Caco-2 (cell line): ENCODE measurements around the gene CLNK. TPM values are rescaled to one million over a fixed set of nuclear protein-coding genes. Genes with fewer than 3 reads are reported as not detected.

Source experiments
- BruUV-seq: library from RNA; stranded (reverse); fragments of 400-500 nt; replicated peaks from 2 replicates; lab custom pipeline; 2021; lab: Mats Ljungman, UMichigan
- CTCF ChIA-PET: fragments of 300-600 bp; sonication (Branson Sonifier 250); formaldehyde crosslinking; loops from one replicate; lab custom pipeline; 2022; ENCODE audit warnings: antibody characterized with exemption; lab: Charles Lee
- POLR2A ChIA-PET: fragments of 300-600 bp; sonication (Branson Sonifier 250); formaldehyde crosslinking; loops from one replicate; lab custom pipeline; 2022; ENCODE audit warnings: antibody characterized with exemption; lab: Charles Lee
- DNase-seq, 2 experiments: peaks; one replicate each; pipeline versions ENCODE4 v3.0.0 to v3.0.0-alpha.2; 2020 to 2022
- H3K27me3 ChIP-seq: replicated peaks from 2 replicates; pipeline ENCODE4 v1.6.0; 2011; ENCODE audit warnings: low read length; ENCODE audit not compliant: control insufficient read depth, insufficient read depth
- H3K36me3 ChIP-seq: 2 replicates; pipeline ENCODE4 v1.5.1; 2011; ENCODE audit warnings: low read length; ENCODE audit not compliant: control insufficient read depth, insufficient read depth
- H3K4me1 ChIP-seq: fragments of 250-450 bp; sonication (Bioruptor Pico); 2 replicates; pipeline ENCODE4 v1.5.1; 2020; ENCODE audit warnings: mild to moderate bottlenecking
- H3K4me3 ChIP-seq: 2 replicates; pipeline ENCODE4 v1.5.1; 2011; ENCODE audit warnings: low read depth, mild to moderate bottlenecking, control low read depth, low read length
- H3K9me3 ChIP-seq: fragments of 250-450 bp; sonication (Bioruptor Pico); 2 replicates; pipeline ENCODE4 v1.5.1; 2020; ENCODE audit warnings: mild to moderate bottlenecking, moderate library complexity
- H3K27ac Mint-ChIP-seq: one replicate; pipeline ENCODE4 v1.8.0; 2022; ENCODE audit warnings: mixed read lengths; ENCODE audit not compliant: unreplicated experiment
- H3K27me3 Mint-ChIP-seq: one replicate; pipeline ENCODE4 v1.8.0; 2022; ENCODE audit warnings: mixed read lengths; ENCODE audit not compliant: insufficient read depth, unreplicated experiment
- H3K36me3 Mint-ChIP-seq: one replicate; pipeline ENCODE4 v1.8.0; 2022; ENCODE audit warnings: mild to moderate bottlenecking, mixed read lengths; ENCODE audit not compliant: insufficient read depth, unreplicated experiment
- H3K4me1 Mint-ChIP-seq: one replicate; pipeline ENCODE4 v1.8.0; 2022; ENCODE audit warnings: low read depth, mixed read lengths; ENCODE audit not compliant: unreplicated experiment
- H3K4me3 Mint-ChIP-seq: one replicate; pipeline ENCODE4 v1.8.0; 2022; ENCODE audit warnings: mild to moderate bottlenecking, moderate library complexity, mixed read lengths; ENCODE audit not compliant: unreplicated experiment
- H3K9me3 Mint-ChIP-seq: one replicate; pipeline ENCODE4 v1.8.0; 2022; ENCODE audit warnings: mixed read lengths; ENCODE audit not compliant: unreplicated experiment
- CTCF ChIP-seq, 2 experiments: fragments of 200-600 bp in 1 of 2; IDR thresholded peaks; 1 replicate in 1 of 2; 2 replicates in 1 of 2; pipeline versions ENCODE4 v1.5.1 to v1.8.0; 2011 to 2022; ENCODE audit warnings: antibody characterized with exemption in 1 of 2, control low read depth in 1 of 2, inconsistent platforms in 1 of 2, low read depth in 1 of 2, low read length in 1 of 2, mild to moderate bottlenecking in 1 of 2, moderate library complexity in 1 of 2; ENCODE audit not compliant: insufficient read depth in 1 of 2, severe bottlenecking in 1 of 2, unreplicated experiment in 1 of 2
- intact Hi-C: fragments of 100-400 bp; cut with micrococcal nuclease; formaldehyde crosslinking; loops from one replicate; pipeline ENCODE4 v1.10.0; 2022; ENCODE audit not compliant: unreplicated experiment
- total RNA-seq: library from RNA; stranded (reverse); gene quantifications from 2 replicates; pipeline ENCODE4 v1.2.3, GENCODE V29; 2022

CLNK gene
- total RNA-seq, 1 experiment from 2014 or later = not detected

- intact Hi-C loops = loop anchor here (10.0 kb wide), 1 partner anchor 1365 kb away; no protein-coding TSS in a partner anchor
- Mint-ChIP-seq H3K27me3 (no peaks in the 10 kb centered on the region), H3K4me1 (no peaks in the 10 kb centered on the region), H3K36me3 (no peaks in the 10 kb centered on the region), H3K27ac (no peak overlapping the region), H3K9me3 (no peaks in the 10 kb centered on the region), H3K4me3 (no peak overlapping the region)
- Histone ChIP-seq H3K4me3 (no peak overlapping the region), H3K36me3 (no peaks in the 10 kb centered on the region), H3K4me1 (no peaks in the 10 kb centered on the region), H3K27me3 (no peaks in the 10 kb centered on the region), H3K9me3 (no peaks in the 10 kb centered on the region)
- BruUV-seq = no TSS peak
- ChIA-PET POLR2A (no interaction called here), CTCF (no interaction called here)
- TF ChIP-seq CTCF (IDR thresholded peaks at IDR 0.05; ENCODE audit: insufficient read depth in 1 of 2, low read depth in 1 of 2, low read length in 1 of 2, severe bottlenecking in 1 of 2, unreplicated experiment in 1 of 2) = no peak
- DNase-seq = no peak
Observed at GRCh38 chr4:10589799-10590198, 94.8 kb downstream of the CLNK start.

- ChIA-PET POLR2A (no interaction called here), CTCF (no interaction called here)
- no peaks in the 10 kb centered on the region for H3K27me3 Mint-ChIP-seq
- no peak for DNase-seq
- Histone ChIP-seq H3K9me3 (no peaks in the 10 kb centered on the region), H3K4me1 (peaks cover 2% of the 10 kb centered on the region; the same call in 1 of the 2 replicates), H3K36me3 (no peaks in the 10 kb centered on the region), H3K27me3 (no peaks in the 10 kb centered on the region), H3K4me3 (no peak overlapping the region)
- H3K36me3 Mint-ChIP-seq = no peaks in the 10 kb centered on the region
- no peak overlapping the region for H3K27ac Mint-ChIP-seq
- no peak overlapping the region for H3K4me3 Mint-ChIP-seq
- intact Hi-C loops = loop anchor here (10.0 kb wide), 1 partner anchor 1365 kb away; no protein-coding TSS in a partner anchor
- BruUV-seq = no TSS peak
- TF ChIP-seq CTCF (IDR thresholded peaks at IDR 0.05; ENCODE audit: insufficient read depth in 1 of 2, low read depth in 1 of 2, low read length in 1 of 2, severe bottlenecking in 1 of 2, unreplicated experiment in 1 of 2) = no peak
- H3K4me1 Mint-ChIP-seq = no peaks in the 10 kb centered on the region
- H3K9me3 Mint-ChIP-seq = no peaks in the 10 kb centered on the region
Observed at GRCh38 chr4:10589321-10589720, 95.2 kb downstream of the CLNK start.

- DNase-seq = no peak
- Histone ChIP-seq H3K4me3 (no peak overlapping the region), H3K27me3 (no peaks in the 10 kb centered on the region), H3K4me1 (peaks cover 10% of the 10 kb centered on the region), H3K9me3 (no peaks in the 10 kb centered on the region), H3K36me3 (no peaks in the 10 kb centered on the region)
- intact Hi-C loops = loop anchor here (10.0 kb wide), 1 partner anchor 1367 kb away; no protein-coding TSS in a partner anchor
- Mint-ChIP-seq H3K27ac (no peak overlapping the region), H3K27me3 (no peaks in the 10 kb centered on the region), H3K4me1 (peaks cover 9% of the 10 kb centered on the region), H3K9me3 (no peaks in the 10 kb centered on the region), H3K36me3 (no peaks in the 10 kb centered on the region), H3K4me3 (no peak overlapping the region)
- POLR2A ChIA-PET = no interaction called here
- BruUV-seq = no TSS peak
- CTCF ChIA-PET = no interaction called here
- no peak for TF ChIP-seq CTCF (IDR thresholded peaks at IDR 0.05; ENCODE audit: insufficient read depth in 1 of 2, low read depth in 1 of 2, low read length in 1 of 2, severe bottlenecking in 1 of 2, unreplicated experiment in 1 of 2)
Observed at GRCh38 chr4:10587697-10588096, 96.9 kb downstream of the CLNK start.
